ENCODE measurements around the gene MTRFR.

The MTRFR gene

DNA sequence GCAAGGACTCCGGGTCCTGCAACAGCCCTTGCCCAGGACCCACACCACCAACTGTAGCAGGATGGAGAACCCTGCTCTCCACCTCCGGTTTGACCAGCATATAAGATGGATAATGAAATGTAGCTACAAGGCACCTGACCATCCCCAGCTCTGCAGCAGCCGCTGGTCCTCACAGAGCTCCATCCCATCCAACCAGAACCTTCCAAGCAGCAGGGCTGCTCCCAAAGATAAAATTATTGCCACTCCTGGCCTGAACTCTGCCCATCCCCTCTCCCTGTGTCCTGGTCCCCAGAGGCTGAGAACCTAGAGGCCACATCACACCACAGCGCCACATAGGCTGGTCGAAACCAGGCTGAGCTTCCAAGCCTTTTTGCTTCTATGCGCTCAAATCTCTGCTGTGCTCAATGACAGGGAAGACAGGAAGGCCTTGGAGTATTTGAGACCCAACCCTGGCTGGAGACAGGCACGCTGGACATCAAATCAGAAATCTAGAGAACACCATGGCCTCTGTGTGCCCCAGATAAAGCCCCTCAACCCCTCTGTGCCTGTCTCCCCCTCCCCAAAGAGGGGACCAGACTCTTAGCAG lies 34.2 kb downstream of the MTRFR start:
- TF ChIP-seq, protein P1, sequence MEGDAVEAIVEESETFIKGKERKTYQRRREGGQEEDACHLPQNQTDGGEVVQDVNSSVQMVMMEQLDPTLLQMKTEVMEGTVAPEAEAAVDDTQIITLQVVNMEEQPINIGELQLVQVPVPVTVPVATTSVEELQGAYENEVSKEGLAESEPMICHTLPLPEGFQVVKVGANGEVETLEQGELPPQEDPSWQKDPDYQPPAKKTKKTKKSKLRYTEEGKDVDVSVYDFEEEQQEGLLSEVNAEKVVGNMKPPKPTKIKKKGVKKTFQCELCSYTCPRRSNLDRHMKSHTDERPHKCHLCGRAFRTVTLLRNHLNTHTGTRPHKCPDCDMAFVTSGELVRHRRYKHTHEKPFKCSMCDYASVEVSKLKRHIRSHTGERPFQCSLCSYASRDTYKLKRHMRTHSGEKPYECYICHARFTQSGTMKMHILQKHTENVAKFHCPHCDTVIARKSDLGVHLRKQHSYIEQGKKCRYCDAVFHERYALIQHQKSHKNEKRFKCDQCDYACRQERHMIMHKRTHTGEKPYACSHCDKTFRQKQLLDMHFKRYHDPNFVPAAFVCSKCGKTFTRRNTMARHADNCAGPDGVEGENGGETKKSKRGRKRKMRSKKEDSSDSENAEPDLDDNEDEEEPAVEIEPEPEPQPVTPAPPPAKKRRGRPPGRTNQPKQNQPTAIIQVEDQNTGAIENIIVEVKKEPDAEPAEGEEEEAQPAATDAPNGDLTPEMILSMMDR (IDR thresholded peaks at IDR 0.05; ENCODE audit: low read depth, low read length, missing control alignments), result no peak
- H3K4me3 ChIP-seq (ENCODE audit: low read depth, low read length), result no peak overlapping the region
- no peak for DNase-seq (ENCODE audit: low read depth)

GRCh38 chr12:123267991-123268843 lies 35.0 kb downstream of the MTRFR start:
- H3K4me3 ChIP-seq (ENCODE audit: low read depth, low read length), result no peak overlapping the region
- DNase-seq (ENCODE audit: low read depth), result no peak
- TF ChIP-seq, protein P1 (IDR thresholded peaks at IDR 0.05; ENCODE audit: low read depth, low read length, missing control alignments), result no peak

GRCh38 chr12:123268850-123269249 lies 35.6 kb downstream of the MTRFR start:
- TF ChIP-seq, protein P1 (IDR thresholded peaks at IDR 0.05; ENCODE audit: low read depth, low read length, missing control alignments), result no peak
- H3K4me3 ChIP-seq (ENCODE audit: low read depth, low read length), result no peak overlapping the region

DNA sequence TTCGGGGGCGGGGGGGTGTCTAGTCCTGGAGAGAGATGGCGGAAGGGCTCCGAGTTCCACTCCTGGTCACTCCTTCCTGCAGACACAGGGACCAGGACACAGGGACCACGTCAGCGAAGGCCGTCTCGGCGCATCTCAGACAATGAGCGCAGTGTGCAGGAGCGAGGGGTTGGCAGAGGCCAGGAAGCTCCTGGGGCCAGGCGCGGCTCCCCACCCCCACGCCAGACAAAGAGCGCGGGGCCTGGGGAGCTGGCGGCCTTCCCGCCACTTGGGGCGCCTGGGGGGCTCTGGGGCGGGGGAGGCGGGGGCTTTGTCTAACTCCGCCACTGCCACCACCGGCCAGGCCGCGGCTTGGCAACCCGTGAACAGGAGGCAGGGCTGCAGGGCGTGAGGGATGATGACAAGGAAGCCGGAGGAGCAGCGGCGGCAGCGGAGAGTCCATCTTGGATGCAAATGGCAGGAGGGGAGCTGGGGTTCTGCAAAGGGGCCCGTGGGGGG lies 36.2 kb downstream of the MTRFR start:
- no peak for DNase-seq (ENCODE audit: low read depth)
- peak overlapping the region; percentile 63 for H3K4me3 ChIP-seq (ENCODE audit: low read depth, low read length)
- TF ChIP-seq, protein P1 (IDR thresholded peaks at IDR 0.05; ENCODE audit: low read depth, low read length, missing control alignments), result no peak

More at GRCh38 chr12:123268850-123269249, 35.6 kb downstream of the MTRFR start:
- DNase-seq (ENCODE audit: low read depth), result no peak

- DNase-seq (ENCODE audit: low read depth), result no peak
- H3K4me3 ChIP-seq (ENCODE audit: low read depth, low read length), result peak overlapping the region; percentile 63
- TF ChIP-seq, protein P1 (IDR thresholded peaks at IDR 0.05; ENCODE audit: low read depth, low read length, missing control alignments), result no peak
These were observed 36.6 kb downstream of the MTRFR start for GRCh38 chr12:123269896-123270213.

DNA sequence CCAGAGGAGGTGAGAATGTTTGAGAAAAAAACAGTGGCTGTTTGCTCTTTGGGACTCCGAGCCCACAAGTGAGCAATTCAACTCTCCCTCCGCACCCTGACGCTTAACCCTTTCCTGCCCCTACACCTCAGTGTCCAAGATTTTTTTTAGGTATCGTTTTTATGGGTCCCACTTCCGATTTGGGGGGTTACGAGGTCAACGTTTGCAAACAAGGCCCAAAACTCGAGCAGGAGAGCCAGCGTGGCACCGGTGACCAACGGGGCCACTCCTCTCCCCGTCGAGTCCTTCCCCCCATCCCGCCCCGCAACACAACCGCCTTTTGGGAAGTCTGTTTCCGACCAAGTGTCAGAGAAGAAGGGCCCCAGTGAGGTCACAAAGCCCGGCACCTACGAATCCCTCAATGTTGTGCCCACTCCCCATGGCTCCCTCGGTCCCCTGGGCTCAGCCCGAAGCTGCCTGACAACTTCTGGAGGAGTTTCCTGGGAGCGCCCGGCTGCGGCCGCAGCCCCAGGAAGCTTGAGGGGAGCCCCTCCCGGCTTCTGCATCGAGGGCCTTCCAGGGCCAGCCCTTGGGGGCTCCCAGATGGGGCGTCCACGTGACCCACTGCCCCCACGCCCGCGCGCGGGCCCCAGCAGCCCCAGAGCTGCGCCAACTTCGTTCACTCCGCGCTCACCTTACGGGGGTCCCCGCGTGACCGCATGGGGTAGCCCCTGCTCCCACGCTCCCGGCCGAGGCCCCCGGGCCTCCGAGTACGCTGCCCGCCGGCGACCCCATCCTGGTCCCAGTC lies 37.2 kb downstream of the MTRFR start:
- no peak for DNase-seq (ENCODE audit: low read depth)
- TF ChIP-seq, protein P1 (IDR thresholded peaks at IDR 0.05; ENCODE audit: low read depth, low read length, missing control alignments), result no peak
- H3K4me3 ChIP-seq (ENCODE audit: low read depth, low read length), result peak overlapping the region; percentile 63

Data from GM12864 (cell line).